WERI-Rb-1 (cell line): Measurements from ENCODE around the gene GDF7.

Experiments
- DNase-seq: peaks from one replicate; pipeline ENCODE4 v3.0.0-alpha.2; 2020
- H3K27ac ChIP-seq: fragments of 250-450 bp; sonication (Bioruptor Pico); 2 replicates; pipeline ENCODE4 v1.5.1; 2020; ENCODE audit warnings: mild to moderate bottlenecking, moderate library complexity
- H3K27me3 ChIP-seq: fragments of 250-450 bp; sonication (Bioruptor Pico); 2 replicates; pipeline ENCODE4 v1.5.1; 2021; ENCODE audit warnings: mild to moderate bottlenecking, low read depth, moderate library complexity; ENCODE audit not compliant: insufficient read depth, severe bottlenecking
- H3K36me3 ChIP-seq: fragments of 250-450 bp; sonication (Bioruptor Pico); 2 replicates; pipeline ENCODE4 v1.5.1; 2020; ENCODE audit warnings: mild to moderate bottlenecking, moderate library complexity
- H3K4me3 ChIP-seq: 2 replicates; pipeline ENCODE4 v1.5.1; 2011; ENCODE audit warnings: low read depth, mild to moderate bottlenecking, control low read depth, low read length
- H3K9me3 ChIP-seq: fragments of 250-450 bp; sonication (Bioruptor Pico); 2 replicates; pipeline ENCODE4 v1.5.1; 2021; ENCODE audit warnings: mild to moderate bottlenecking, moderate library complexity; ENCODE audit not compliant: severe bottlenecking
- TF ChIP-seq, protein P1 (sequence below): IDR thresholded peaks from 2 replicates; pipeline ENCODE4 v1.5.1; 2011; ENCODE audit warnings: low read depth, mild to moderate bottlenecking, control low read depth, inconsistent platforms, low read length

Gene GDF7

DNA sequence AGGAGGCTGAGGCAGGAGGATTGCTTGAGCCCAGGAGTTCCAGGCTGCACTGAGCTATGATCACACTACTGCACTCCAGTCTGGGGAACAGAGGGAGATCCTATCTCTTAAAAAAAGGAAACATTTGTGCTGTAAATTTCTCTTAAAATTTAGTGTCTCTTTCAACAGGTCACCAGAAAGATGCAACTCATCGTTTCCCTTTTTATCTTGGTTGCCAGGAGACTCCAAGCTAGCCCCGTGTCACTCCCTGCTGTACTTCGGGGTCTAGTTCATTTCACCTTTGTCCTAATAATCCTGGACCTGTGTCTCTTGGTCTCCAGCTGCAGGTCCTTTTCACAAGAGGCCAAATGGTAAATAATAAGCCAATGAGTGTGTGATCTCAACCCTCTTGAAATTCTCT lies 23.1 kb upstream of the GDF7 start:
- DNase-seq: no peak
- Histone ChIP-seq H3K27ac (no peak overlapping the region), H3K36me3 (no peaks in the 10 kb centered on the region), H3K4me3 (no peak overlapping the region), H3K9me3 (no peaks in the 10 kb centered on the region), H3K27me3 (no peaks in the 10 kb centered on the region)
- TF ChIP-seq, protein P1, sequence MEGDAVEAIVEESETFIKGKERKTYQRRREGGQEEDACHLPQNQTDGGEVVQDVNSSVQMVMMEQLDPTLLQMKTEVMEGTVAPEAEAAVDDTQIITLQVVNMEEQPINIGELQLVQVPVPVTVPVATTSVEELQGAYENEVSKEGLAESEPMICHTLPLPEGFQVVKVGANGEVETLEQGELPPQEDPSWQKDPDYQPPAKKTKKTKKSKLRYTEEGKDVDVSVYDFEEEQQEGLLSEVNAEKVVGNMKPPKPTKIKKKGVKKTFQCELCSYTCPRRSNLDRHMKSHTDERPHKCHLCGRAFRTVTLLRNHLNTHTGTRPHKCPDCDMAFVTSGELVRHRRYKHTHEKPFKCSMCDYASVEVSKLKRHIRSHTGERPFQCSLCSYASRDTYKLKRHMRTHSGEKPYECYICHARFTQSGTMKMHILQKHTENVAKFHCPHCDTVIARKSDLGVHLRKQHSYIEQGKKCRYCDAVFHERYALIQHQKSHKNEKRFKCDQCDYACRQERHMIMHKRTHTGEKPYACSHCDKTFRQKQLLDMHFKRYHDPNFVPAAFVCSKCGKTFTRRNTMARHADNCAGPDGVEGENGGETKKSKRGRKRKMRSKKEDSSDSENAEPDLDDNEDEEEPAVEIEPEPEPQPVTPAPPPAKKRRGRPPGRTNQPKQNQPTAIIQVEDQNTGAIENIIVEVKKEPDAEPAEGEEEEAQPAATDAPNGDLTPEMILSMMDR: no peak

DNA sequence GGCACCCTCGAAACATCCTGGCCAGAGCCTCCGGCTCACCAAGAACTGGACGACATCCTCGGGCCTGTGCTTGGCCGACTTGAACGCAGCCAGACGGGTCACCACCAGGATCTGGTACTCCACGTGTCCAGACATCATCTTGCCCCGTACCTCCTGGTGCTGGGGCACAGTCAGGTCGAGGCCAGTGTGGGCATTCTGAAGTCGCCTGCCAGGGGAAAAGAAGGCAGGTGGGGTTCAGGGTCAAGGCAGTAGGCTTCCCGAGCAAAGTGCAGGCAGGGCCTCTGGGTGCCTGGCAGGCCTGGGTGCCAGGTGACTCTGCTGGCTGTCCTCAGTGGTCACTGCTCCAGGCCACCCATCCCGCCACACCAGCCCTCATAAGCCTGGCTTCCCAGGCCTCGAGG lies 21.6 kb upstream of the GDF7 start:
- TF ChIP-seq, protein P1: no peak
- no peak for DNase-seq
- Histone ChIP-seq H3K4me3 (no peak overlapping the region), H3K27me3 (no peaks in the 10 kb centered on the region), H3K36me3 (no peaks in the 10 kb centered on the region), H3K9me3 (no peaks in the 10 kb centered on the region), H3K27ac (no peak overlapping the region)

DNA sequence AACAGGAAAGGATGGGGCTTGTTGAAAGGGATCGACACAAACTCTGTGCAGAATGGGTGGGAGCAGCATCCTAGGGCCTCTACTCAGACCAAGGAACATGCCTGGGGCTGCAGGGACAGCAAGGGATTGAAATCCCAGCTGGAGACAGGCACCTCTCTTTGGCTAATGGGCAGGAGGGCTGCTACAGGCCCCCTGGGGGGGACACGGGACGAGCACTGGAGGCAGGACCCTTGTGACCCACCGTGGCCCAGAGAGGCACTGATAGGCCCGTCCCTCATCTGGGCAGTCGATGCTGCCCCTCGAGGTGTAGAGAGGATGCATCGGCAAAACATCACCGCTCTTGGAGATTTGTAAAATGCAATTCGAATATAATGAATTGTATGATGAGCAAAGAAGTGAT lies 21.2 kb upstream of the GDF7 start:
- H3K9me3 ChIP-seq: no peaks in the 10 kb centered on the region
- H3K4me3 ChIP-seq: no peak overlapping the region
- H3K27ac ChIP-seq: no peak overlapping the region
- TF ChIP-seq, protein P1: no peak
- H3K36me3 ChIP-seq: no peaks in the 10 kb centered on the region
- H3K27me3 ChIP-seq: no peaks in the 10 kb centered on the region
- DNase-seq: no peak

DNA sequence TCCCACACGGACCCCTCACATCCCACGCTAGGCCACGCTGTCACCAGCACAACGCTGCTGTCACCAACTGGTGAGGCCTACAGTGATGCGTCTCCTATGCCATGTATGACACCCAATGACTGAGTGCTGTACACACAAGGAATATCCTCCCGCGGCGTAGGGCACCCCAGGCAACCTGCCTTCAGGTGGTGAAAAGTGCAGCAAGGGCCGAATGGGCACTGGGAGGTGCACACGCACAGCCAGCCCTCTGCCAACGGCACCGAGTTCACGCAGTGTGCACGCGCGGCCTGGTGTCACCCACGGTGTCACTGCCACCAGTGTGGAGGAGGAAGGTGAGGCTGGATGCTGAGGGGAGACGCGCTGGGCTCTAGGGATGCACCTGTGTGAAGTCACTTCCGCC lies 20.5 kb upstream of the GDF7 start:
- no peaks in the 10 kb centered on the region for H3K9me3 ChIP-seq
- TF ChIP-seq, protein P1: no peak
- H3K27ac ChIP-seq: no peak overlapping the region
- no peak for DNase-seq
- H3K4me3 ChIP-seq: no peak overlapping the region
- H3K27me3 ChIP-seq: no peaks in the 10 kb centered on the region
- H3K36me3 ChIP-seq: no peaks in the 10 kb centered on the region

DNA sequence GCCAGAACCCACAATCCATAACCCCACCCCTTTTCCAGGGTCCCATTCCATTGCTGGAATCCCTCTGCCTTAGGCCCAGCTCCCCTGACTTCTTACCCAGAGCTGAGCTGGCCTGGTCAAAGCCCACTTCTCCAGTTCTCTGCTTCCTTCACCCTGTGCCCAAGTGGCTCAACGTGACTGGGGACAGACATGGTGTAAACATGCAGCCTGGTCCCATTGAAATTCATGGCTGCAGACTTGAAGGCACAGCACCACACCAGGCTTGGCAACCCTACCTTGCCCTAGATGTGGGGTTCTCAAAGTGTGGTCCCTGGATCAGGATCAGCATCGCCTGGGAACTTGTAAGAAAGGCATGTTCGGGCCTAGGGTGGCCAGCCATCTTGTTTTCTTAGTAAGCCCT lies 19.7 kb upstream of the GDF7 start:
- DNase-seq: no peak
- H3K27ac ChIP-seq: no peak overlapping the region
- no peak overlapping the region for H3K4me3 ChIP-seq
- H3K9me3 ChIP-seq: no peaks in the 10 kb centered on the region
- H3K36me3 ChIP-seq: no peaks in the 10 kb centered on the region
- TF ChIP-seq, protein P1: no peak
- no peaks in the 10 kb centered on the region for H3K27me3 ChIP-seq

DNA sequence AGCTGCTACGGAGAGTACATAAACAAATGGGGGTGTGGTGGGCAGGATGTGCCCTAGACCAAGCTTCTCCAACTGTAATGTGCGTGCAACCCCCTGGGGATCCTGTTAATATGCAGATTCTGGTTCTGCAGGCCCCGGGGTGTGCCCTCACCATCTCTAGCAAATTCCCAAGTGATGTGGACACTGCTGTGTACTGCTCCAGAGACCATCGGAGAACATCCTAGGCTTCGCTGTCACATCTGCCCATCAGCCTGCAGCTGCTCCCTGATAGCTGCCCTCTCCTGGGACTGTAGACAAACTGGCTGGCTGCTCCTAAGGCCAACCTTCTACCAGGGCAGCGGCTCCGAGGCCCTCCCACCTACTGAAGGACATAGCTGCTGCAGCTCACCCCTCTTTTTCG lies 19.2 kb upstream of the GDF7 start:
- no peak overlapping the region for H3K27ac ChIP-seq
- TF ChIP-seq, protein P1: no peak
- H3K9me3 ChIP-seq: no peaks in the 10 kb centered on the region
- no peaks in the 10 kb centered on the region for H3K27me3 ChIP-seq
- H3K36me3 ChIP-seq: no peaks in the 10 kb centered on the region
- no peak overlapping the region for H3K4me3 ChIP-seq
- no peak for DNase-seq
